GM21423 (cell line): ENCODE measurements around the gene DYNLT3.
A peak's percentile ranks its signal among the peaks of the same experiment; 100 is the strongest.

ENCODE experiments used
- ATAC-seq: cut with Tn5 transposase; IDR thresholded peaks from one replicate; pipeline ENCODE4 v1.9.1; 2021; ENCODE audit warnings: mild to moderate bottlenecking, moderate library complexity; ENCODE audit not compliant: unreplicated experiment

The DYNLT3 gene, protein sequence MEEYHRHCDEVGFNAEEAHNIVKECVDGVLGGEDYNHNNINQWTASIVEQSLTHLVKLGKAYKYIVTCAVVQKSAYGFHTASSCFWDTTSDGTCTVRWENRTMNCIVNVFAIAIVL

DNA sequence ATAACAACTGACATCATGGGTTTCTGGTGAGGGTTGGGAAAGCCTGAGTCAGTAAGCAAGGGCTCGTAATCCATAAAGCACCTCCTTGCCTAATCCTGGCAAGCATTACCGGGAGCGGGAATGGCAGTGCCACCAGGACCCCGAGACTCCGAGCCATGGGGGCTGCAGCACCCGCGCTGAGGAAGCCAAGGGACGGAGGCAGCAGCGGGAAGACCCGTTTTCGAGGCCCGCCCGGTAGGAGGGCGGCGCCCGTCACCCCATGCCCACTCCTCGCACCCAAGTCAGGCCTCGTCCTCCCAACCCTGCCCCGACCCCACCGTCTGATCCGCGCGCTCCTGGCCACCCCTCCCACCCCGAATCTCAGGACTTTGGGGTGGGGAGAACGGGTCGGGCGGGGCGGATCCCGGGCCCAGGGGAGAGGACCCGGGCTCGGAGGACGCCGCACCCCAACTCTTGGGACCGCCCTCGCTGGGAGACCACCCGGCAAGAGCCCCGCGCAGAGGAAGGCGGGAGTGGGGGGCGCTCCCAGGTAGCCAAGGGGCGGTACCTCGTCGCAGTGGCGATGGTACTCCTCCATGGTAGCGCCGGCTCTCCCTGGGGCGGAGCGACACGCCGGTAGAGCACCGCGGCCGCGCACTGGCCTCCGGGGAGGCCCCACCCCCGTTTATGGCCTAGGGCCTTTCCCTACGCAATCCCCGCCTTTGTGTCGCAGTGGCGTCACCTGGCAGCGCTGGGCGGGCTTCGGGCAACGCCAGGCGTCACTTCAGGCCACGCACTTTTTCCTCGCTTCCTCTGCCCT lies at the start of gene DYNLT3:
Gene DYNLT3 (minus strand): TSS at position 638 of the 799 bp plus-strand sequence. CDS start 61 bp downstream, at position 577.
- peak; percentile 99 for ATAC-seq

DNA sequence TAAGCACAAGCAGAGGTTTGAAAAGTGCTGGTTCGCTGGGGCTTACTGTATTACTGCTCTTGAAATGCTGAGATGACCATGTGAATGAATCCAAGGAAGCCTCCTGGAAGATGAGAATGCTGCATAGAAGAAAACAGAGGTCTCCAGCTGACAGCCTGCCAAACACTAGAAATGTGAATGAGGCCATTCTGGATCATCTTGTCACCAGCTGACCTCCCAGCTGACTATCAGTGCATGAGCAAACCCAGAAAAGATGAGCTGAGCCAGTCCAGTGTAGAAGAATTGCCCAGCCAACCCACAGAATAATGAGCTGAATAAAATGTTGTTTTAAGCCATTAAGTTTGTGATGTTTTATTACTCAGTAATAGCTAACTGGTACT lies 49.1 kb upstream of the DYNLT3 start:
- no peak for ATAC-seq

DNA sequence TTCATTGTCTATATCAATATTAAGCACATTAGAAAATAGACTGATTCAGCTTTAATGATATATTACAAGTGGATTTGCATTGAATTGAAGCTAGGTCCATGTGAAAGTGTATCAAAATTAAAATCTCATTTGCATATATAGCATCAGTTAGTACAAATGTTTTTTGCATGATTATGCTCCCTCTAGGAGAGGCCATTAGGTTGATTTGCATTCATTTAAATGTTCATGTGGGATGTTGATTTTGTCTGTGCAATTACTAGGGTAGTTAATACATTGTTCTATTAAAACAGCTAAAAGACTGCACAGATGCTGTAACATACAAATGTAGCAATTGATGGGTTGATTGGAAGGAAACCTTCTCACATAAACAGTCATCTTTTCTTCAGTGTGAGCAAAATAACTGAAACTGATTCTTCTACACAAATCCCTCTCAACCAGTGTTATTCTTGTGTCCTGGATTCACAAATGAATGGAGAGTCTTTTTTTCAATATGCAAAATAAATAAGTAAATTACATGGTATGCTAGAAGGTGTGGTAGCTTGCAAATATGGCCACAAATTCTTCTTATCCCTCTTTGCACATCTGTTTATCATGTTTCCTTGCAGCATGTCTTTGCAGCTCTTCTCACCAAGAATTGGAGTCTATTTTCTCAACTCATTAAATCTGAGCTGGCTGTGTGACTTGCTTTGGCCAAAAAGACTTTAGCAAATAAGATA lies 48.6 kb upstream of the DYNLT3 start:
- ATAC-seq = no peak

DNA sequence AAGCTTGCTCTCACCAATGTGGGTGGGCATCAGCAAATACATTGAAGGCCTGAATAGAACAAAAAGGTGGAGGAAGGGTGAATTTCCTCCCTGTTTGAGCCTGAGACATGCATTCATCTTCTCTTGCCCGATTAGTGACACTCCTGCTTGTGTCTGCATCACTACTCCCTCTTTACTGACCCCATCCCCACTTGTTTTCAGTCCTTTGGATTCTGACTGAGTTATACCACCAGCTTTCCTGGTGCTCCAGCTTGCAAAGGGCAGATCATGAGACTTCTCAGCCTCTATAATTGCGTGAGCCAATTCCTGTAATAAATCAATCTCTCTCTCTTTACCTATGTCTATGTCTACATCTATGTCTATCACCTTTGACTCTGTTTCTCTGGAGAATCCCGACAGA lies 47.4 kb upstream of the DYNLT3 start:
- no peak for ATAC-seq

DNA sequence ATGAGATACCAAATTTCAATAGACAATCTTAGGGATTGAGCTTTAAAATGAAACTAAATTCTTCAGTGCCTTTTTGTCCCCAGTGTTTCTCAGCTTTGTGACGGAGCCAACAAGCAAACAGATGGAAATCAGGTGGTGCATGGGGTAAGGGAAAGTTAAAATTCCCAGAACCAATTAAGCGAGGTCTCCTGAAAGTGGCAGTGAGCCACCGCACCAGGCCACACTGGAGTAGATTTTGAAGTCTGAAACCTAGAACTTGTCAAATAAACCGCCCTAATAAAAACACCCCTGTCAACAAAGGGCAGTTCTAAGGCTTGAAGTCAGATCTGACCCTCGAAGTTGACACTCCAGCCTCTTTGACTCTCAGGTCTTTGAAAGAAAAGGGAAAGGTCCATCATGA lies 40.6 kb upstream of the DYNLT3 start:
- no peak for ATAC-seq

DNA sequence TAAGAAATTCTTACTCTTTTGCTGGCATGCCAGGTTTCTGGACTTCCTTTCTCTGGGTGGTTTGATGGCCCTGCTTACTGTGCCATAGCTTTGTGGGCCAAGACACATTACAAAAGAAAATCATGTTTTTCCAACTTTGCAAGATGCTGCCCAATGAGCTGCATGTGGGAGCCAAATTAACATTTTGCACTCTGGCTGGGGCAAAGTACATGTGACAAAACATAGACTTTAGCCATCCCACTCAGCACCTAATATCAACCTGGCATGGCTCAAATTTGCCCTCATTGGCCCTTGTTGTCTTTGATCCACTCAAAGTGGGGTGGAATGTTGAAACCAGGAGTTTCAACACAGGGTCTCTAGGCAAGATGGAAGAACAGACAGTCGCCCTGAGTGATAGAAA lies 40.0 kb upstream of the DYNLT3 start:
- ATAC-seq = no peak

DNA sequence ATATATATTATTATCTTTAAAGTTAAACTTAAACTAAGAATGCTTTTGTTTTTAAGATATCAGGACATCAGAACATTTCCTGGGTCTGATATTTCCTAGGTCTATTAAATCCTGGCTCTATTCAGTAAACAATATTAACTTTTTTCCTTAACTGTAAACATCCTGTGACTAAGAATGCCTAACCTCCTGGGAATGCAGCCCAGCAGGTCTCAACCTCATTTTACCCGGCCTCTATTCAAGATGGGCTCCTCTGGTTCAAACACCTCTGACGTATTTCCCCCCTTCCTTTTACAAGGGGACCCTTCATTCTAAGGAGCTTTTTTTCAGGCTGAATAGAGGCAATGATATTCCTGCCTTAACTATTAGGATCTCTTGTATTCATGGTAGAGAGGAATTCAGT lies 35.8 kb upstream of the DYNLT3 start:
- ATAC-seq = no peak

DNA sequence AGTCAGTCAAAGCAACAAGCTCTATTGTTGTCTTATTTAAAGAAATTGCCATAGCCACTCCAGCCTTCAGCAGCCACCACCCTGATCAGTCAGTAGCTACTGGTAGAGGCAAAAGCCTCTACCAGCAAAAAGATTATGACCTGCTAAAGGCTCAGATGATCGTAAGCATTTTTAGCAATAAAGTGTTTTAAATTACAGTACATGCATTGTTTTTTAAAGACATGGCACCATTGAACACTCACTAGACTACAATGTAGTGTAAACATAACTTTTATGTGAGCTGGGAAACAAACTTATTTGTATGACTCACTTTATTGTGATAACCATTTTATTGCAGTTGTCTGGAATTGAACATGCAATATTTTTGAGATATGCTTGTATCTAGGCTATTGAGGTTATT lies 32.3 kb upstream of the DYNLT3 start:
- ATAC-seq = no peak

DNA sequence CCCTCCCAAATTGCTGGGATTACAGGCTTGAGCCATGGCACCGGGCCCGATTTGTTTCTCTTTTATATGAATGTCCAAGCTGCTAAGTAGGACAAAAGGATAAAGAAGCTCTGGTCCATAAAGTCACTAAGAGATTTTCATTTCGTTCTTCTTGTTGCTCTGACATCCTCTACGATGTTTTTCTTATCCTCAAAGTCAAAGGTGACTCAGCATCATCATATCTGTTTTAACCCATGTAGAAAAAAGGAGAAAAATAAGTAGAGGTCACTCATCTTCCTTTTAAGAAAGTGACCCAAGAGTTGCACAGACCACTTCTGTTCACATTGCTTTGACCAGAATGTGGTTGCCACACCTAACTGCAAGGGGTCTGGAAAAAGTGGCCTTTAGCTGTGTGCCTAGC lies 29.3 kb upstream of the DYNLT3 start:
- no peak for ATAC-seq

DNA sequence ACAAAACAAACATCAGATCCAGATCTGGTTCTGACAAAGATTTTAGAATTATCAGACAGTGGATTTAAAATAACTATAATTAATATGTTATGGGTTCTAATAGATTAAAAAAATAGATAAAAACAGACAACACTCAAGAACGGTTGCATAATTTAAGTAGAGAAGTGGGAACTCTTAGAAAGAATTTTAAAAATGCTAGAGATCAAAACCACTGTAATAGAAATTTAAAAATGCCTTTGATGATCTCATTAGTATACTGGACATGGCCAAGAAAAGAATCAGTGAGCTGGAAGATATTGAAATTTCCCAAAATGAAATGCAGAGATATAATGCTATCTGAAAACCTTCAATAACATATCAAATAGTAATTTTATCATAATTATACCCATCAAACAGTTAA lies 28.3 kb upstream of the DYNLT3 start:
- no peak for ATAC-seq

DNA sequence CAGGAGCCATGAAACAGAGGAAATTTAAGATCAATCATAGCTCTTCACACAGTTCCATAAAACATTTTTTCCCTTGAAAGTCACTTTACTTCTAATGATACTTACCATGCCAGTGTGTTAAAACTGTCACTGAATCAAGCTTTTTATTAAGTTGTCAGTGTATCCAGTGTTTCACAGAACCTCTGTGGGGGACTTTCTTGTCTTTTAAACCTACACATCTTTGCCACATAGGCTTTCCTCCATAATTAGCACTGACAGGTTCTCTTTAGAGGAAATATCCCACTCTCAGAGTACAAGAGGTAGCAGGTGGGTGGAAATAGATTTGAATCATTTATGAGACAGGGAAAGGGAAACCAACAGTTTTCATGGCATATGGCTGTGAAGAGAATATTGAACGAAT lies 25.8 kb upstream of the DYNLT3 start:
- ATAC-seq = no peak

DNA sequence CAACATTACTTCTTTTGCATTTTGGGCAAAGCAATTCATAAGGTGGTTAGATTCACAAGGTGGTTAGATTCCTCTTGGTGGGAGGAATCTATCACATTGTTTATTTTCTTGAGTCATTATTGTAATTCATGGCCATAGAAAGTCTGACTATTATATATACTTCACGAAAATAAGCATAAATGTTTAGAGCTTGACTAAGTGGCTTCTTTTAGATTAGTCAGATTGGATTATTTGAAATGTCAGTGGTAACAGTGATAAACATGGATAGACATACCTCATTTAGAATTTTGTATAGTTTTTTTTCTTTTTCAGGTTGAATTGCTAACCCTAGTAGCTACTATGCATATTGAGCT lies 24.9 kb upstream of the DYNLT3 start:
- ATAC-seq = no peak

DNA sequence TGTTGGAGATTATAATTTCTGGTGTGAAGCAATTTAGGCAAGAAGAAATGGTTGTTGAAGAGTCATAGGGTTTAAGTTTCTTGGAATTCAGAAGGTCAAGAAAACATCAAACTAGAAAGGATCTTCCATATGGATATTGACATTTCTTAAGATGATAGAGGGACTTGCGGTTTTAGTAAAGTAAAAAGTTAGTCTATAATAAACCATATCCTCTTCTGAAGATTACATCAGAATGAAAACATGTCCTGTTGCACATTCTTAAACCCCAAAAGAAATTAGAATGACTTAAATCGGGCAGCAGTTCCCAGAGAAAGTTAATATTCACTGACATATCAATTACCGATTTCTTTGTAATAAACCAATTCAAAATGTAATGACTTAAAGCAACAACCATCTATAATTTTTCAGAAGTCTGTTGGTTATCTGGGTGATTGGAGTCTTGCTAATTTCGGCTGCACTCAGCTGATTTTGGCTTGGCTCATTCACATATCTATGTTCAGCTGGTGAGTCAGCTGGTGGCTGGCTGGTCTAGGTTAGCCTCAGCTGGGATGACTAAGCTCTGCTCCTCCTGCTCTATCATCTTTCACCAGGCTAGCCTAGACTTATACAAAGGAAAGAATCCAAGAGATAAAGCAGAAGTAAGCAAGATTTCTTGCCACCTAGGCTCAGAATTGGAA lies 24.4 kb upstream of the DYNLT3 start:
- no peak for ATAC-seq

DNA sequence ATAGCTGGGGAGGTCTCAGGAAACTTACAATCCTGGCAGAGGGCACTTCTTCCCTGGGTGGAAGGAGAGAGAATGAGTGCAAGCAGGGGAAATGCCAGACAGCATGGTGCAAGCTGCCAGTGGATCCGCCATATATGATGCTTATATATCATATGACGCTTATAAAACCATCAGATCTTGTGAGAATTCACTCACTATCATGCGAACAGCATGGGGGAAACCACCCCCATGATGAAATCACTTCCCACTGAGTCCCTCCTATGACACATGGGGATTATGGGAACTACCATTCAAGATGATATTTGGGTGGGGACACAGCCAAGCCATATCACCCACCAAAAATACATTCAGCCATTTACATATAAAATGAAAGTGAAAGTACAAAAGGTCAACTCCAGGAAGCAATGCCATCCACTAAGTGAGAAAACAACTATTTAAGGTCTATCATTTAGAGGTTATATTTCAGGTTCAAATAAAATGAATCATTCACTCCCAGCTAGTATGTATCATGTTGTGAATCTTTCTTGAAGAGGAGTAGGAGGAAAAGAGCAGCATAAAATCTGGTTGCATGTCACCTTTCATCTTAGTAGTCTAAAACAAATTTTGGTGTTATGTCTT lies 20.3 kb upstream of the DYNLT3 start:
- ATAC-seq = no peak

DNA sequence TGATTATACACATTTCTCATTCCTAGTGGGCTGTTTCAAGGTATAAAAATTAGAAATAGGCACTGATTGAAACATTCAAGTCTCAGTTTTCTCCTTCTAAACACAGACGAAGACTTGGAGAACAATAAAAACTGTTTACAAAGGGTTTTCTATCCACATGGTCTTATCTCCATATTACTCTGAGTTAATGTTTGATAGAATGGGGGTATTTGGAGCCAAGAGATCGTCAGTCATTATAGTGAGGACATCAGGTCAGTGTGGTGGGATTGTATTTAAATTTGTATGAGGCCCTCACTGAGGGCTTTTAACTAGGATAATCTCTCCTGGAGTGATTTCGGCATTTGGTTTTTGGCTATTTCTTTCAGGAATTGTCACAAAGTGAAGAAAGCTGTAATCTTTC lies 16.4 kb upstream of the DYNLT3 start:
- no peak for ATAC-seq

DNA sequence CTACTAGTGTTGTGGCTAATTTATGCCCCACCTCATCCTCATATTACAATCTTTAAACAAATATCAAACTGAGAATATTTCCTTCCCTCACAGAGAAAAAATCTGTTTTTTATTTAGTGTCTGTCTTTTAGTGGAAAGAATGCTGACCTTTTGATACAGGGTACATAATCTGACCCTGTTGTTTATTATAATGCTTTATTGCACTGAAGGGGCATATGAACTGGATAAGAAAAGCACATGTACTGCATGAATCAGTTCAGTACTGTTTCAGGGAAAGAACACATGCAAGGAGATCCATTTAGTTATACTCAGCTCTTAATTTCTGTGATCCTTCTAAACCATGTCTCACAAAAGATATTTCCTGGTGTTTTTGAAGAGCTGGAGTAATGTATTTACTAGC lies 15.5 kb upstream of the DYNLT3 start:
- no peak for ATAC-seq

DNA sequence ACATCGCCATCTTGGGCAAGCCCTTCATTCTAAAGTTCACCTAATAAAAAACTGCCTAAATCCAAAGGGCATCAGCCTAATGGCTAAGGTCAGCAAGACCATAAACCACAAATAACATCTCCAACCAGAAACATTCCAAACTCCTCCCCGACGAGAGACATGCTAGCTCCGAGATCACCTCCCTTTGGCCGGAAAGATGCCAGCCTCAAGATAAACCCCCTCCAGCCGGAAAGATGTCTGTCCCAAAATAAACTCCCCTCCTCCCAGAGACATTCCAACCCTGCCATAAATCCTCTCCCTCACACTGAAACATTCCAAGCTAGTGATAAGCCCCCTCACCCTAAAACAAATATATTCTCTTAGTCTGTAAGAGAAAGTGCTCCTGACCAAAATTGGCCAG lies 13.3 kb upstream of the DYNLT3 start:
- ATAC-seq = no peak

DNA sequence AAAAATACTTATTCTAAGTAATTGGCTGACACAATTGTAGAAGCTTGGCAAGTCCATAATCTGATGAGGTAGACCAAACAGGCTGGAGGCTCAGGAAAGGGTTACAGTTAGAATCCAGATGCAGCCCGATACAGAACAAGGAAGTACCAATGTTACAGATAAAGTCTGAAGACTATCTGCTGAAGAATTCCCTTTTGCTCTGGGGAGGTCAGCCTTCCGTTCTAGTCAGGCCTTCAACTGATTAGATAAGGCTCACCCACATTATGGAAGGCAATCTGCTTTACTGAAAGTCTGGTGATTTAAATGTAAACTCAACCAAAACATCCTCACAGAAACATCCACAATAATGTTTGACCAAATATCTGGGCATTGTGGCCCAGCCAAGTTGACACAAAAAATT lies 7.4 kb upstream of the DYNLT3 start:
- ATAC-seq = no peak

DNA sequence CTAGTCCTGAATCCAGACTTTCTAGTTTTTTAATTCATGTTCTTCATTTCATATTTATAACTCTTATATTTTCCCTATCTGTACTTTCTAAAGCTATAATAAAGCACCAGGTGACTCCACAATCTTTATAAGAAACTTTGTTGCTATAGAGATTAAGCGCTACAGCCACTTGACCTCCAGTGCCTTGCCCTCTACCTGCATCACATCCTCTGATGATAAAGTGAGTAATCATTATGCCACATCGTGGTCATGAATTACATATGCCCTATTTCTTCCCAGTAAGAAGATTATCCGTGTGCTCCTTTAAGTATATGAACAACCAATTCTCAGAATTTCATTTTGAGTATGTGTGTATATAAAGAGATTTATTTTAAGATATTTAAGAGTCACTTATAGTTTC lies 6.8 kb upstream of the DYNLT3 start:
- ATAC-seq = no peak

DNA sequence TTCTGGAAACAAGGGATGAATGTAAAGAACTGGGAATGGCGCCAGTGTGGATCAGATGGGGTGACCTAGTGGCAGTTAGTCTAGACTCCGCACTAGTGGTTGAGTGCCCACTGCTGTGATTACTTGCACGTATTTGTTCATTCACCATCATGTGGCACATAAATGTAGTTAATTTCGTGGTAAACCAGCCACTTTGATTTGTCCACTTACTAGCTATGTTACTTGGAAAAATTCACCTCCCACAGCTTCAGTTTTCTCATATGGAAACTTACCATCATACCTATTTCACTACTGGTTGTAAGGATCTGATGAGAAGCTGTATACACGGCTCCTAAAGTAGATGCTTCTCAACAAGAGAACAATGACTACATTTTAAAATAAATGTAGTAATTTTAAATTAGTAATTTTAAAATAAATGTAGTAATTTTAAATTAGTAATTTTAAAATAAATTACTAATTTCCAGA lies 394 bp upstream of the DYNLT3 start:
- ATAC-seq = no peak

DNA sequence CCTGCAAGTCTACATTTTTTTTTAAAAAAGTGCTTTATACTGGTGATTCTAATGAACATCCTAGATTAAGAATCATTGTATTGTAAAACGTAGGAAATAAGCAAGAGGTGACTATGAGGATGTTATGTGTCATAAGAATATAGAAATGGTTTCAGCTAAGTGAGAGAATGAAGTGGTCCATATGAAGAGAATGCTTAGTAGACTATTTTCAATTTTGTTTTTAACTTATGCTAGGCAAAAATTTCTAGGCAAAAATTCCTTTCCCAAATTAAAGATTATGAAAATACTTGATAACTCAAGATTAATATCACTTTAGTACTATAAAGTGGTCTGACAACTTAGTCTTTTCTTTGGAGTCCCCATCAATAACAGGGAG lies 825 bp downstream of the DYNLT3 start:
- ATAC-seq = no peak
